Measurements from ENCODE around the gene NES.
A peak's percentile ranks its signal among the peaks of the same experiment; 100 is the strongest.
"Not testable (repeated sequence)": the region's sequence is repeated elsewhere in the genome, so short reads cannot be mapped to it uniquely, and the experiment has no call there.

NES gene

GRCh38 chr1:156639601-156640101 is 37.6 kb downstream of the NES start:
- DNase-seq: no peak
- in situ Hi-C loops (cut with MboI; ENCODE audit: low pct_unique_long_range_greater_than_20kb, low sequenced_read_pairs): no loop called here

DNA sequence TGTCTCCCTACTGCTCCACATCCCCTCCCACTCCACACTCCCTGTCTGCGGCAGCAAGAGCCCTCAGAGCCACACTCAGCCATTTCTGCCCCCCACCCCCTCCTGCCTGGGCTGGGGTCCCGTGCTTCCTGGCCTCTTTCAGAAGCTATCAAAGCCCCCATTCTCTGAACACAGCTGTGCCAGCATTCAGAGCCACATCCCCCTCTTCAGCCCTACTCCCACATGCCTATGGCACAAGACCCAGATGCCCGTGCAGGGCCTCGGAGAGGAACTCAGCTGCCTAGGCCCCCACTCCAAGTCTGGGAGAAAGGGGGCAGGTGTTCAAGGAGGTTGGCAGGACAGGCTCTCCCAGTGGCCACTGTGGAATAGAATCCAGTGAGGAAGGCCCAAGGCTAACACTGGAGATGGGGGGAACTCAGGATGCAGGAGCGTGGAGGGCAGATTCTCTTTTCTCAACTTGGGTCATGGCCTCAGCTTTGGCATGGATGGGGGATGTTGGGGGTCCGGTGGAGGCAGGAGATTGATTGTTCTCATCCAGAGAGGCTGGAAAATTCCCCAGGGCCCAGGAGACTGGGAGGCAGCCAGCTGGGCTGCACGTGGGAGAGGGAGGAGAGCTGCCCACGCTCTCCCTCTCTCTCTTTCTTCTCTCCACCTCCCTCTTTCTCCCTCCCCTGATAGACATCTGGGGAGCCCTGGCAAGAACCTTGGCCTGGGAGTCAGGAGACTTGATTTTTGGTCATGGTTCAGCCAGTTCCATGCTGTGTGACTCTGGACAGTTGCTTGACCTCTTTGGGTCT is 38.8 kb downstream of the NES start:
- in situ Hi-C loops (cut with MboI; ENCODE audit: low pct_unique_long_range_greater_than_20kb, low sequenced_read_pairs): no loop called here
- no peak for DNase-seq

GRCh38 chr1:156632355-156632754 is 44.9 kb downstream of the NES start:
- in situ Hi-C loops (cut with MboI; ENCODE audit: low pct_unique_long_range_greater_than_20kb, low sequenced_read_pairs): no loop called here
- no peak for DNase-seq

- in situ Hi-C loops (cut with MboI; ENCODE audit: low pct_unique_long_range_greater_than_20kb, low sequenced_read_pairs): not testable (repeated sequence)
These were observed 46.1 kb downstream of the NES start for GRCh38 chr1:156631152-156631551.

GRCh38 chr1:156629823-156630449 is 47.3 kb downstream of the NES start:
- DNase-seq: no peak
- in situ Hi-C loops (cut with MboI; ENCODE audit: low pct_unique_long_range_greater_than_20kb, low sequenced_read_pairs): no loop called here

More at GRCh38 chr1:156631152-156631551, 46.1 kb downstream of the NES start:
- DNase-seq: not testable (repeated sequence)

- peak; percentile 66 for DNase-seq
- in situ Hi-C loops (cut with MboI; ENCODE audit: low pct_unique_long_range_greater_than_20kb, low sequenced_read_pairs): no loop called here
These were observed 49.8 kb downstream of the NES start for GRCh38 chr1:156627313-156627880.

DNA sequence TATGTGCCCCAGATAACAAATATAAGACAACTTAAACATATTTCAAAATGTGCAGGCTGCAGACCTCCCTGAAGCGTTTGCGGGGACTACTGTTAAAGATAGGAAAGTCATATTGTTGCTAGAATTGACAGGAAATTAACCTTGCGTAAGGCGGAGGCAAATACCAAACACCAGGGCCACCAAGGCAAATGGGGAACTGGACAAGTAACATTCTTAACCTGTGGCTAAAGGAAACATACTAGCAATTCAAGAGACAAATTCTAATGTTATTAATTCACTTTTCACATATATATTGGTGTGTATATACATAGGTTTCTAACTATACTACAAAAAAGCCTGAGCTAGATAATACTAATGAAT is 51.1 kb downstream of the NES start:
- in situ Hi-C loops (cut with MboI; ENCODE audit: low pct_unique_long_range_greater_than_20kb, low sequenced_read_pairs): no loop called here
- DNase-seq: no peak

DNA sequence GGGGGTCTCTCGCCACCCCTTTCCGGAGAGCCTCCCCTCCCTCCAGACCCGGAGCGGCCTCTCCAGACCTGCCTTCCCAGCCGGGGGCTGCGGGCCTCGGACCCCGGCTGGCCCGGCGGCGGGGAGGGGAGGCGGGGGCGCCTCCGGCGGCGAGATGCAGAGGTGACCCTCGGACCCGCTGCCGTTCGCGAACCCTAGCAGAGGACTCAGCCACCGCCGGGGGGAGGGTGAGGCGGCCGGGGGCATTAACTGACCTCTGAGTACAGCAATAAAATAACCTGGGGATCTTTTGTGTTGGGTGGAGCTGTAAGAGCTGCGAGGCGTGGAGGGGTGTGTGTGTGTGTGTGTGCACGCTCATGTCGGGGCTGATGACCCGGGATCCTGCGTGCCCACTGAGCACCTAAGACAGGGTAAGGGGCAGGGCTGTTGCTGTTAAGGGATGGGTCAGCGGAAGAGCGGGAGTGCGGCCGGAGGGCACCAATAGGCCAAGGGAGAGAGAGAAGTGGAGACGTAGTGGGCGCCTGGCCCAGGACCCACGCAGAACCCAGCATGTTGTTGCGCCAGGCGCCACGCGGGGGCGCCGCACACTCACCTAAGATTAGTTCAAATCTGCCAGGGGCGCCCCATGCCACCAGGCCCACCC is 51.6 kb downstream of the NES start:
- DNase-seq: peak; percentile 65
- in situ Hi-C loops (cut with MboI; ENCODE audit: low pct_unique_long_range_greater_than_20kb, low sequenced_read_pairs): no loop called here

DNA sequence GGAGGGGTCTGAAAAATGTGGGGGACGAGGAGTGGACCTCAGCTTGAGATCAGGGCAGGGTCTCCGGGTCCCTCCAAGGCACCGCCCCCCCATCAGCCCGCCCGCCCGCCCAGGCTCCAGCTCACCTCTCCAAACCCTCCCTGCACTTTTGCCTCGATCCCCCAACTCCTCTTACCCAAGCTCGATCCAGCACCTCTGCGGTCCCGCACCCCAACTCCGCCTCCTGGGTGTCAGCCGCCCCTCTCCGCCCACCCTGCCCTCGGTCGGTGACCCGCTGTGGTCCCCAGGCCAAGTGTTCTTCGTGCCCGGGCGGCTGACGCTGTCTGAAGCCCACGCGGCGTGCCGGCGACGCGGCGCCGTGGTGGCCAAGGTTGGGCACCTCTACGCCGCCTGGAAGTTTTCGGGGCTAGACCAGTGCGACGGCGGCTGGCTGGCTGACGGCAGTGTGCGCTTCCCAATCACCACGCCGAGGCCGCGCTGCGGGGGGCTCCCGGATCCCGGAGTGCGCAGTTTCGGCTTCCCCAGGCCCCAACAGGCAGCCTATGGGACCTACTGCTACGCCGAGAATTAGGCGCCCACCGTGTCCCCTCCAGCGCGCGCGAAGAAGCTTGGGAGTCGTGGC is 52.3 kb downstream of the NES start:
- in situ Hi-C loops (cut with MboI; ENCODE audit: low pct_unique_long_range_greater_than_20kb, low sequenced_read_pairs): no loop called here
- no peak for DNase-seq

DNA sequence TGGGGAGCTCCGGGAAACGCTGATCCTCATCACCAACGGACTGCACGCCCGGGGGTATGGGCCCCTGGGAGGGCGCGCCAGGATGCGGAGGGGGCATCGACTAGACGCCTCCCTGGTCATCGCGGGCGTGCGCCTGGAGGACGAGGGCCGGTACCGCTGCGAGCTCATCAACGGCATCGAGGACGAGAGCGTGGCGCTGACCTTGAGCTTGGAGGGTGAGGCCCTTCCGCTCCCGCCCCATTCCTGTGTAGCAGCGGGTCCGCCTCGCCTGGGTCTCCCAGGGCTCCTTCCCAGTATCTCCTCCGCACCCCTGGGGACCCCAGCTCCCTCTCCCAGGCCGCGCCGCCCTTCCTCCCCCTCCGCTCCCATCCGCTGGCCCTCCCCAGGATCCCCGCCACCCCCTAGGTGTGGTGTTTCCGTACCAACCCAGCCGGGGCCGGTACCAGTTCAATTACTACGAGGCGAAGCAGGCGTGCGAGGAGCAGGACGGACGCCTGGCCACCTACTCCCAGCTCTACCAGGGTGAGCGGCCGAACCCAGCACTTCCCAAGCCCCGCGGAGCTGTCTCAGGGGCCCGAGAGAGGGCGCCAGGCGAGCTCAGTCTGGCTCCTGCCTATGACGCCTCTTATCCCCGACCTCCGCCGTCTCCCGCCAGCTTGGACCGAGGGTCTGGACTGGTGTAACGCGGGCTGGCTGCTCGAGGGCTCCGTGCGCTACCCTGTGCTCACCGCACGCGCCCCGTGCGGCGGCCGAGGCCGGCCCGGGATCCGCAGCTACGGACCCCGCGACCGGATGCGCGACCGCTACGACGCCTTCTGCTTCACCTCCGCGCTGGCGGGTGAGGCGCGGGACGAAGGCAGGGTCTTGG is 53.0 kb downstream of the NES start:
- in situ Hi-C loops (cut with MboI; ENCODE audit: low pct_unique_long_range_greater_than_20kb, low sequenced_read_pairs): no loop called here

GRCh38 chr1:156622581-156623297 is 54.5 kb downstream of the NES start:
- in situ Hi-C loops (cut with MboI; ENCODE audit: low pct_unique_long_range_greater_than_20kb, low sequenced_read_pairs): no loop called here

More for the DNA sequence above, 53.0 kb downstream of the NES start:
- DNase-seq: peak; percentile 56

DNA sequence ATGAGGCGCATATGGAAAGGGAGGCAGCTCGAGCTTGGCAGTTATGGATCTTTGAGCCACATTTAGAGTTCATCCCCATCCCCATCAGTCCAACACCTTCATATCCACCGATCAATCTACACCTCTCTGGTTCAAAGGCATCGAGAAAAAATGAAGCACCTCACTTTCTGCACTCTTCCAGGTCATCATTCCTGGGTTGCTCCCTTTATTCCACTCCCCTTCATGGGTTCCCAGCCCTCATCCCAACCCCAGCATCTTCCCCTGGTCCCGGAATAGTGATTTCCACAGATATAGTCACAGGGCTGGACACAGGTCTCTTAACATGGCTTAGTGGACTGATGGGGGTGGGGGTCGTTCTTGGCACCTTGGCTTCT is 57.6 kb downstream of the NES start:
- in situ Hi-C loops (cut with MboI; ENCODE audit: low pct_unique_long_range_greater_than_20kb, low sequenced_read_pairs): no loop called here
- DNase-seq: no peak

More at GRCh38 chr1:156622581-156623297, 54.5 kb downstream of the NES start:
- DNase-seq: no peak

DNA sequence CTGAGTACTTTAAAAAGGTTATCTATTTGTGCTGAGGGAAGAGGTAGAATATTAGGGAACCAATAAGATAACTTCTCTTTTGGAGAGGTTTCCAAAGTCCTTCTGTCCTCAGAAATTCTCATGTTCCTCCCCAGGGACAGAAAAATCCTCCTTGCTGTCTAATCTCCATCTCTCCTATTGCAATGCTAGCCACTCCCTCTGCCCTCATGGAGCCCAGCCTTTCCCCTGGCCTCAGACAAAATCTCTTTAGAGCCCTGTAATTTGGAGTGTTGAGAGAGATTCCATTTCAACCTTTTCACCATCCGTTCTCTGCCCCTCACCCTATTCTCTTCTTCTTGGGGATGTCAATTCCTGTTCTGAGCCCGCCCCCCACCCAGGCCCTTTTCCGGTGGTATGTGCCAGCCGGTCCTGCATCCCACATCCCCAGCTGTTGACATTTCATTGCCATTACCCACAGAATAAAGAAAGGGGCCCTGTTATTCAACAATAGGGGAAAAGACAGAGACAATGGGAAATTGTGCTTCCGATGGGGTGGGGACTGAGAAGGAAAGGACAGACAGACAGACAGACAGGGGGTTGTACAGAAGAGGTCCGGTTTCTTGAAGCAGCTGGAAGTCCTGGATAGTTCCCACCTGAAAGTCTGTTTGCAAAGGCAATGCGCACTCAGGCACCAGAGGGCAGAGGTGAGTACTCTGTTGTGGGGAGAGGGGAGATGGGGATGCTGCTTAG is 58.2 kb downstream of the NES start, which contains the start of gene HAPLN2:
HAPLN2 (plus strand) TSS at position 563 of the 729 bp plus-strand sequence. CDS start 4,076 bp downstream, outside the sequence.
- peak; percentile 42 for DNase-seq
- in situ Hi-C loops (cut with MboI; ENCODE audit: low pct_unique_long_range_greater_than_20kb, low sequenced_read_pairs): no loop called here

Measured in KBM-7 (cell line).